GM19238 (cell line): ENCODE measurements around the gene FRYL.
"Not testable (repeated sequence)": the region's sequence is repeated elsewhere in the genome, so short reads cannot be mapped to it uniquely, and the experiment has no call there.

Source experiments
- DNase-seq: peaks from one replicate; pipeline ENCODE4 v3.0.0; 2011; ENCODE audit warnings: low spot score; ENCODE audit not compliant: insufficient read length

Gene FRYL

GRCh38 chr4:48491514-48492176 lies 288.4 kb downstream of the FRYL start:
- no peak for DNase-seq

DNA sequence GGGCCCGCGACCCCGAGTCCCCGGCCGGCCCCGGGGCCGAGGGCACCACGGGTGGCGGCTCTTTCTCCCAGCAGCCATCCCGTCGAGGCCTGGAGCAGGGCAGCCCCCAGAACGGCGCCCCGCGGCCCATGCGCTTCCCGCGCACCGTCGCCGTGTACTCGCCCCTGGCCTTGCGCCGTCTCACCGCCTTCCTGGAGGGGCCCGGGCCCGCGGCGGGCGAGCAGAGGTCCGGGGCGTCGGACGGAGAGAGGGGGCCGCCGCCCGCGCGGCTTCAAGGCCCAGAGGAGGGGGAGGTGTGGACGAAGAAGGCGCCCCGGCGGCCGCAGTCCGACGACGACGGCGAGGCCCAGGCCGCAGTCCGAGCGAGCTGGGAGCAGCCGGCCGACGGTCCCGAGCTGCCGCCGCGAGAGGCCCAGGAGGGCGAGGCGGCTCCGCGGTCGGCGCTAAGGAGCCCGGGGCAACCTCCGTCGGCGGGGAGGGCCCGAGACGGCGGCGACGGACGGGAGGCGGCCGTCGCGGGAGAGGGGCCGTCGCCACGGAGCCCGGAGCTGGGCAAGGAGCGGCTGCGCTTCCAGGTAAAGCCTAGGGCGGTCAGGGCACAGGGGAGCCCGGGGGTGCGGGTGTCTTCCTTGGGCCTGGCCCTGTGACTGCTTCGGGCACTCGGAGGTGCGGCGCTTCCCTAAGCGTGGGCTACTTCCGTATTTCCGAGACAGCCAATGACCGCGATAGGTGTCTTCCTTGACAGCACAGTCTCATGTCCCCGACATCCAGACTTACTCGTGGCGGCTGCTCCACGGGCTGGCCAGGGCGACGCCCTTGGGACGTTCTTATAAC lies 289.2 kb downstream of the FRYL start:
- no peak for DNase-seq

- no peak for DNase-seq
Observed at GRCh38 chr4:48490012-48490679, 289.9 kb downstream of the FRYL start, which contains the start of gene ZAR1. ZAR1 (plus strand) TSS chr4:48490252; CDS start chr4:48490292, 40 bp downstream.

DNA sequence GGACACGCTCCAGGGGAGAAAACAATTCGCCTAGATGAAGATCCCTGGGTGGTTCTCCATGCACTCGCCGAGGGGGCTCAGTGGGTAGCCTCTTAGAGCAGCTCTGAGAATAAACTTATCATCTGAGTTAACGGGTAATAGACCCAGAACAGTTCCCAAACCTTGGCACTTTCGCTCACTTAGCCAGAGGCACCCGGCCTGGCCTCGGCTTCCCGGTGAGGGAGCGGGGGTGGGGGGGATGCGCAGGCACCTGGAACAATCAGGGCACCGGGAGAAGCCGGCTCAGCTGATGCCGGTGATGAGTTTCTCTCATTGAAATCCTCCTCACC lies 290.4 kb downstream of the FRYL start:
- DNase-seq, result no peak

- no peak for DNase-seq
Observed at GRCh38 chr4:48484494-48485168, 295.4 kb downstream of the FRYL start.

DNA sequence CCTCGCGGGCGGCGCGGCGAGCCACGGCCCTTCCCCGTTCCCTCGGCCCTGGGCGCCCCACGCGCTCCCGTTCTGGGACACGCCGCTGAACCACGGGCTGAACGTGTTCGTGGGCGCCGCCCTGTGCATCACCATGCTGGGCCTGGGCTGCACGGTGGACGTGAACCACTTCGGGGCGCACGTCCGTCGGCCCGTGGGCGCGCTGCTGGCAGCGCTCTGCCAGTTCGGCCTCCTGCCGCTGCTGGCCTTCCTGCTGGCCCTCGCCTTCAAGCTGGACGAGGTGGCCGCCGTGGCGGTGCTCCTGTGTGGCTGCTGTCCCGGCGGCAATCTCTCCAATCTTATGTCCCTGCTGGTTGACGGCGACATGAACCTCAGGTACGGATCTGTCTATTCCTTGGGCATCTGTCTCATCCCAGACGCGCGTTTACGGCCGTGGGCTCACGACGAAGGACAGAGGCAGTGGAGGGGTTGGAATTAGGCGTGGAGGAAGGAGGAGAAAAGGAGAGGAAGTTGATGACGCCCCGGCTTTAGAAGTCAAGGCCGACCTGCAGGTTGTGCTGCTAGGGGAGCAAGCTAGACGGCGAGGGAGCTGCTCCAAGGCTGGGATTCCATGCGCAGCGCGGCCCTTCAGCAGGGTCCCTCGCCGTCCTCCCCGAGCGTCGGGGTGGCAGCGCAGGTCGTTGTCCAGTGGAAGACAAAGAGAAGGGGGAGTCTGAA lies 296.1 kb downstream of the FRYL start:
- DNase-seq, result no peak

- no peak for DNase-seq
Observed at GRCh38 chr4:48483006-48483776, 296.9 kb downstream of the FRYL start, which contains the start of gene SLC10A4. SLC10A4 (plus strand) TSS chr4:48483343; CDS start chr4:48483562, 219 bp downstream.

- no peak for DNase-seq
Observed at GRCh38 chr4:48481581-48481980, 298.5 kb downstream of the FRYL start.

- DNase-seq, result no peak
Observed at GRCh38 chr4:48478273-48478672, 301.8 kb downstream of the FRYL start.

DNA sequence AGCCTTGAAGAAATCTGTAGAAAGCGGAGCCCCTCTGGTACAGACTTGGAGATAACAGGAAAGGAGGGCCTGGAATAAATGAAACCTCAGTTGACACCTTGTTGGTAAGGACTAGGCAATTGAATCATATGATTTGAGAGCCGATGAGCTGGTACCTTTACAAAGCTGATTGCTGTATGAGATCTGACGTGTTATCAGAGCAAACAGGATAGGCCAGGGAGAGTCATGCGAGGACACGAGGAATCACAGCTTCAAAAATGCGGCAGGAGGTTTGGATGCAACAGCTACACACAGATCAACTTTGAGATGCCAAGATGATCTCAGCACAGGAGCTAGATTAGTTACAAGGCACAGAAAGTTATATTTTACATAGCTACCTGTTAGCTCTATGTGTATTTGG lies 304.3 kb downstream of the FRYL start:
- no peak for DNase-seq

DNA sequence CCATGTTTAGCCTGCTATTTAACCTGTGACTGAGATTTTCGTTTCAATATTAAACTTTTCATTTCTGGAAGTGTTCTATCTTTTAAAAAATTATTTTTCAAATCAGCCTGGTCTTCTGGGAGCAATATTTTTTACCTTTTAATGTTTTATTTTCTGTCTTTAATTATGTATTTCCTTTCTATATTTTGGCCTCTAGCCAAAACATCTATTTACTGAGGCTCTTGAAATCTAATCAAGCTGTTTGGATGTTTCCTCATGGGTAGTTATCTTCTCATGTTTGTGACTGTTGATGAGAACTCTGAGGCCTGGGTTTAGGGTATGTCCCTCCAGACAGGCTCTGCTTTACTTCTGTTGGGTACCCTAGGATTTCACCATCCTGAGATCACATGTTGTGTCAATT lies 307.3 kb downstream of the FRYL start:
- DNase-seq, result no peak

DNA sequence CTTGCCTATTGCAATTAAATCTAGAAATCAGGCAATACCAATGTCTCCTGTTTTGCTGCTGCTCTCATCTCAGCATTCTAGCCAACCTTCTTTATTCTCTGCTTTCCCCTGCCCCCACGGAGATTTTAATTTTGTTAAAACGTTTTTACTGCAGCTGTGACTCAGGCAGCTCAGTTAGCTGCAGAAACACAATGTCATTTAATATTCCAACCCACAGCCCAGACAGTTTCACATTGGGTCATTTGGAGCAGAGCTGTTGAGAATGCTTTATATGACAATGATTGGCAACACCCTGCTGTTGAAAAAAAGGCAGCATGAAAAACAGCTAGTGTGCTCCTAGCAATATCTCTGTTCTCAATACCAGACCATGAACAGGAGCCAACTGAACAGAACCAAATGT lies 309.5 kb downstream of the FRYL start:
- DNase-seq, result no peak

DNA sequence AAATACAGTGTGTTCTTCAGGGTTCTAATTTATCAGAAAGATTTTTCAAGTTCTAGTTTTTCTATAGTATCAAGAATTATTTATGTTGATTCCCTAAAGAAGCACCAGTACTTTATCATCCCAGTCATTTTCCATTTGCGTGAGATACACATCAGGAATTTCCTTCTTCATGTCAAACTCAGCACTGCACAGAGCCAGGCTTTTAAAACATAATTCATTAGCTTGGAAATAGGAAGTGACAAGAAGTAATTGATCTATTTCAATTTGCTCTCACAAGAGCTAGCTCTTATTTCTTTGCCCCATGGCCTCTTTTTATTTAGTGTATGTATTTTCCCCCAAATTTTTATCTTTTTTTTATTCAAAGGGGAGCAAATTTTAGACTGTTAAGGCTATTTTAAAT lies 309.9 kb downstream of the FRYL start:
- DNase-seq, result no peak

DNA sequence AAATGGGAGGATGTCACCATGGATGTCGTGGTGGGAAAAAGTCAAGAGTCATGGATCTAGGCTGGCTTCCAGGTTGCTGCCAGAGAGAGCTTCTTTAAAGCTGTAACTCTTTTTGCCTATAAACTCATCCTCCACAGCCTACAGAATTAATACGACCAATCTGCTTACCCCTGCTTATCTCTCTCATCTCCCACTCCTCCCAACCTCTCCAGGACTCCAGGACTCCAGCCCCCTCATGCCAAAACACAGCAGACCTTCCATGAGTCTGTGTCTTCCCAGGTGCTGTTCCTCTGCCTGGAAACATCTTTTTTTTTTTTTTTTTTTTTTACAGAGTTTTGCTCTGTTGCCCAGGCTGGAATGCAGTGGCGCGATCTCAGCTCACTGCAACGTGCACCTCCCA lies 312.2 kb downstream of the FRYL start:
- no peak for DNase-seq

DNA sequence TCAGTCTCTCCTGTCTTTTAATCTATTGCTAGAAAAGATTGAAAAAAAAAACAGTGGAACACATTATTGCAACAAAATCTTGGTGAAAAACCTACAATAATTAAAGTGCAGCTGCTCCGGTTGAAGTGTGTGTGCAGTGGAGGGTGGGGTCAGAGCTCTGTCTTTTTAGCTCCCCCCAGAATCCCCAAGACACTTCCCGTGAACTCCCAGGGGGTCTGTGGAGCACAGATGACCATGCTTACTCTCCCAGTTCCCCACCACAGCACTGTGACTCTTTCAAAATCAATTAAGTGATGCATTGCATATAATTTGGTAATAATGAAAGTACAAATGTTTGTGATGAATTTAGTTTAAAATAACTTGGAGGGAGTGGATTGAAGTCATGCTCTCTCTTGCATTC lies 312.6 kb downstream of the FRYL start:
- no peak for DNase-seq

GRCh38 chr4:48462363-48462762 lies 317.7 kb downstream of the FRYL start:
- no peak for DNase-seq

- DNase-seq, result no peak
Observed at GRCh38 chr4:48461000-48461399, 319.1 kb downstream of the FRYL start.

DNA sequence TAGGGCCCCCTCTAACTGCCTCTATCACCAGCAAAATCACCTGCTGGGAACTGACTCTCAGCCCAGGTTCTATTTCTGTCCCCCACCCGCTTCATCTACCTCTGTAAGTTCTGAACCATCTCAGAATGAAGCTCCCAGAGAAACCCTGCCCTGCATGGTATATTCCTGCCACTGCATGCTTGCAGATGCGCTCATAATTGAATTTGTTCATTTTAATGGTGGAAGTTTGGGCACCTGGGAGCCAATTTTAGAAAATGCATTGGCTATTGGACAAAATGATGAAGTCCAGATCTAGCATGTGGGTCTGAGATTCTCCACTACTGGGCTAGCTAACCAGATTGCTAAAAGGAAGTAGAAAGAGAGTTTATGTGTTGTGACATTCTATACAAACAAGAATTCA lies 325.5 kb downstream of the FRYL start:
- no peak for DNase-seq

GRCh38 chr4:48451656-48452055 lies 328.4 kb downstream of the FRYL start:
- not testable (repeated sequence) for DNase-seq

- DNase-seq, result no peak
Observed at GRCh38 chr4:48450740-48451139, 329.3 kb downstream of the FRYL start.
